ENCODE measurements around the gene YY1.

YY1 gene

DNA sequence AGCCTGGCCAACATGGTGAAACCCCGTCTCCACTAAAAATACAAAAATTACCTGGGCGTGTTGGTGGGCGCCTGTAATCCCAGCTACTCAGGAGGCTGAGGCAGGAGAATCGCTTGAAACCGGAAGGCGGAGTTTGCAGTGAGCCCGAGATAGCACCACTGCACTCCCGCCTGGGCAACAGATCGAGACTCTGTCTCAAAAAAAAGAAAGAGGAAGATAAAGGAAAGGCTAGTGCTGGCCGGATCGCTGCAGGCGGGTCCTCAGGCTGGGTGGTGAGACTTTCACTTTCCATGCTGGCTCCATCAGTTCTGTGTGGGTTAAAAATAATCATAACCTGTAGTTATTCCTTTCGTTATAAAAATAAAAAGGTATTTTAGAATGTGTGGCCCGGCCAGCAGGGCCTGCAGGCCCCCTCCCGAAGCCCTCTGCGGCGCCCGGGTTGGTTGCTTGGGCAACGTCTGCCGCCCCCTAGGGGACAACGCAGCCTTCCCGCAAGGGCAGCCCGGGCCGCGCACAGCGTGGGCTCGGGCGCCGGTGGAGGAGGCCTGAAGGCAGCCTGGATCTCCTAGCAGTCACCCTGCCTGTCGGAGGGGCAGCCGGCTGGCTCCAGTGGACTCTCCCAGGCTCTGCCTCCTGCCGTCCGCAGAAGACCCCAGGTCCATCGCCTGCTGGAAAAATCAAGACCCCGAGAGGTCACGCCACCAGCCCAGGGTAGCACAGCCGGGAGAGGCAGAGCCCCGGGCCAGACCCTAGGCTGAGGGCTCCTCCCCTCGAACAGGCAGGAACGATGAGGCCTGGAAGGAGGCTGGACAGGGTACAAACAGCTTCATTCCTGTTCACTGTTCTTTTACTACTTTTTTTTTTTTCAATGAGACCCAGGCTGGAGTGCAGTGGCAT, 79.2 kb downstream of the YY1 start:
- DNase-seq: no peak

DNA sequence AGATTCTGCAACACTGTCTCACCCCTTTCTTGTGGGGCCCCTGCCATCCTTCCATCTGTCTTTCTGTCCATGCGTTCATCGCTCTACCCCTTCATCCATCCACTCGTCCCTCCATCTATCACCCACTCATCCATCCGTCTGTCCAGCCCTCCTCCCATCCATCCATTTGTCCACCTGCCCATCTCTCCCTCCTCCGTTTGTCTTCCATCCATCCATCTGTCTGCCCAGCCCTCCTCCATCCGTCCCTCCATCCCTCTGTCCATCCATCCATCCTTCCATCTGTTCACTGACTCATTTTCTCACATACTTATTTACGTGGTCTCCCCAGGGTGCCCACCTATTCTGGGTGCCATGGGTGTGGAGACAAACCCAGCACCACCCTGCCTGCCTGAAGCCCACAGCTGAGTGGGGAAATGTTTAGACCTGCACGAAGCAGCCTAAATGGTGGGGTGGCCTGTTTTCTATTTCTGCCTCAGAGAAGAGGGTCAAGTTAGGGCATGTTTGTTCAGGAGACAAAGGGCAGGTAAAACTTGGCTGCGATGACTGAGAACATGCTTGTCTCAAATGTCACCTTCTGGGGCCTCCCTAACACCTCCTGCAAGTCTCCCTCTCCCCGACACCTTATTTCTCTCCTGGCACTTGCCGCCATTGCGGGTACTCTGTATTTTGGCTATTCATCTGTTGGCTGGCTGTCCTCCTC, 81.4 kb downstream of the YY1 start:
- DNase-seq: no peak

DNA sequence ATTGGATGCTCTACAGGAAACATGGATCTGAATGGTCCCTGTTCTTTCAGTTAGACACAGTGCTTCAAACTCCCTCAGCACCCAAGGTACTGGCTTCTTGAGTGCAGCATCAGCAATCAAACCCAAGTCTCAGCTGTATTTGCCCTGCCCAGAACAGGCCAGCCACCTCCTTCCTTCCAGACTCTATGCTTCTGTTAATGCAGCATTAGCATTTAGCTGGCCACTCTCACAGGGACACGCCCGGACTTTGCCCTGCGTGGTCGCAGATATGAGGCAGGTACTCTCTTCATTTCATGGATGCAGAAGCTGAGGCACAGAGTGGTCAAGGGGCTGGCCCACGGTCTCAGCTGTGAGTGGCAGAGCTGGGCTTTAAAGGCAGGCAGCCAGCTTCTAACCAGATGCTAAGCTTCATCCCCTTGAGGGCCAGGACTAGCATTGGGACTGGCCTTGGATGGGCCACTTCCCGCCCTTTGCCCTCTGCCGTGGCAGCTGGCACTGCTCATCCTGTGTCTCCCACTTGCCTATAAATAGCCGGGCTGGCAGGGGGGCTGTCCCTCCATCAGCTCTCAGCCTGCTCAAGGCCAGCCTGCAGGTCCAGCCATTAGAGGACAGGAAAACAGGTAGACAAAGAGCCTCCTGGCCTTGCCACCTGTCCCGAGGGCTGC, 82.7 kb downstream of the YY1 start:
- DNase-seq: peak; percentile 36 to 54

DNA sequence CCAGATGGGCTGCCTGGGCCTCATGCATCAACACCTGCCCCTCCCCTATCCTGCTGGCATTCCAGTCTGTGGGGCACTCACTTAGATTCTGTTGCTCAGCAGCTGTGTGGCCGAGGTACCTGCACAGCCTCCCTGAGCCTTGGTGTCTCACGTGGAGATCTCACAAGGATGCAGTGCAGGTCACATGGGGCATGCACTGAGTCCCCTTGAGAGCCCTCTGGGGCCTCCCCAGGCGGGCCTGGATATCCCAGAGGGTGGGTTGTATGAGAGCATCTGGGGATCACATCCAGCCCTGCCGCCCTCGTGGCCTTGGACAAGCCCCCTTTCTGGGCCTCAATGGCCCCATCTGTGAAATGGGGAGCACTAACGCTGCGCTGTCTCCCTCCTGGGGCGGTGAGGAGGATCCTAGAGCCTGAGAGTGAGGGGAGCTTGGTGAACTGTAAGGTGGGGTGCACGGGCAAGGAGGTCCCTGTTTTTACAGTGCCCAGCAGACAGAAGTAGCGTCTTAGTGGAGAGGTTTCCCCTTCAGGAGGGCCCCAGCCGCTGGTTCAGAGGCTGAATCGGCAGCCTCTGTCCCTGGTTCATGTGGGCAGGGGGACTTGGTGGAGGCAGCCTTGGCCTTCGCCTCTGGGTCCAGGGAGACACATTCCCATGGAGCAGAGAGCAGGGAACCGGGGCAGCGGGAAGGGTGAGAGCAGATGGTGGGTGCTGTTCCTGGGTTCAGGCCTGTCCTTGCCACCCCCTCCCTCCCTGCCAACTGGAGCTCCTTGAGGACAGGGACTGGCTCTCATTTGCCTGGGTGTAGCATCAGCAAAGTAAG, 83.4 kb downstream of the YY1 start:
- DNase-seq: no peak

DNA sequence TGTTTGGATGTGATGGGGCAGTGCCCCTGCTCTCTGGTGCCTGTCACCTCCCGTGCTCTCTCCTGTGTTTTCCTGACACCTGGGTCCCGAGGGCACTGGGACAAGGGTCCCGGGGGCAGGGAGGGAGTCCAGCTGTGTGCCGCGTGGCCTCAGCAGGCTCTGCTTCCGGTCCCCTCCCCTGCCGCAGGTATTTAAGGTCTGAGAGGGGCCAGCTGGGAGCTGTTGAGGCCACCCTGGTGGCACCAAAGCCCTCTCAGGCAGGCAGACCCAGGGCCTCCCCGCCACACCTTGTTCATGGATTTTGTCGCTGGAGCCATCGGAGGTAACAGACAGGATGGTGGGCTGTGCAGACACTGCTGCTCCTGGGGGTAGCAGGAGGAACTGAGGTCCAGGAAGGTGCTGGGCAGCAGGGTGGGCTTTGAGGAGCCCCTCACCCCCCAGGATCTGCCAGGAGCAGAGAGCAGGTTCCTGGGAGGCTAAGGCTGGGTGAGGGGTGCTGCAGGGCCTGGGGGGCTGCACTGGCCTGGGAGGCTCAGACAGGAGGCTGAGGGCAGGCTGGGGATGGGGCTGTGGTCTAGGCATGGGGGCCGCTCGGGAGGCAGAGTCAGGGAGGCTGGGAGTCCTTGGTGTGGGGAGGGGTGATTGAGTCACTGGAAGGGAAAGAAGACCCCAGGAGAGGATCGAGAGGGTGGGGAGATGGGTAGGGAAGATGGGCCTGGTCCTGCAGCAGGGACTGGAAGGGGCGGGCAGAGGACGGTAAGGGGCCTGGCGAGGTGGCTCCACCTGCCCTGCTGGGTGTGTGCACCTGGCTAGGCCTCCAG, 84.4 kb downstream of the YY1 start, which contains the start of gene SLC25A47:
Gene SLC25A47, plus strand, starts transcription at position 219 of the 821 bp plus-strand sequence. Its CDS starts 76 bp downstream, at position 295.
- DNase-seq: no peak

DNA sequence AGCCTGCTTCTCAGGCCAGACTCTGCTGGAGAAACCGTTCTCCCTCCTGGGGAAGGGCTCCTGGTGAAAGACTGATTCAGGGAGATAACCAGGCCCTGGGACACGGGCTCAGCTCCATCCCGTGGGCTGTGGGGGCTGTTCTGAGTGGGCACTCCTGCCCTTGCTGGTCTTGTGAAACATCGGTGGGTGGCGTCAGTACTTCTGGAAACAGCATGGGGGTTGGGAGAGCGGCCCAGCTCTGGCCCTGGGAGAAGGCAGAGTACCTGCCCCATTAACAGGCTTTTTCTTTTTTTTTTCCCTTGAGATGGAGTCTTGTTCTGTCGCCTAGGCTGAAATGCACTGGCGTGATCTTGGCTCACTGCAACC, 85.0 kb downstream of the YY1 start:
- no peak for DNase-seq

DNA sequence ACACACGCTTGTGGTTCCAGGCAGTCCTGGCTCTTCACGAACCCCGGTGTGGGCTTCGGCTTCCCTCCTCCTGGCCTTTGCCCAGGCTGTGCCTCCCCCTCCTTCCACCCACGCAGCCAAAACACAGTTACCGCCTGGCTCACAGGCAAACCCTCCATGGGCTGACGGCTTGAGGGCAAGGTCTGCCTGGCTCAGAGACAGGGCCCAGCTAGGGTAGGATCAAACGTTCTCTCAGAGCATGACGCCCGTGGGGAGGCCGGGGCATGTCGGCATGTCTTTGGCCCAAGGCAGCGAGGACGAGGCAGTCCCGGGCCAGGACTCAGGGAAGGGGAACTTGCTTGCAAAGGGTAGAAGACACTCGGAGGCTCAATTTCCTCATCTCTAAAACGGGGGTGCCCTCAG, 86.3 kb downstream of the YY1 start:
- no peak for DNase-seq

DNA sequence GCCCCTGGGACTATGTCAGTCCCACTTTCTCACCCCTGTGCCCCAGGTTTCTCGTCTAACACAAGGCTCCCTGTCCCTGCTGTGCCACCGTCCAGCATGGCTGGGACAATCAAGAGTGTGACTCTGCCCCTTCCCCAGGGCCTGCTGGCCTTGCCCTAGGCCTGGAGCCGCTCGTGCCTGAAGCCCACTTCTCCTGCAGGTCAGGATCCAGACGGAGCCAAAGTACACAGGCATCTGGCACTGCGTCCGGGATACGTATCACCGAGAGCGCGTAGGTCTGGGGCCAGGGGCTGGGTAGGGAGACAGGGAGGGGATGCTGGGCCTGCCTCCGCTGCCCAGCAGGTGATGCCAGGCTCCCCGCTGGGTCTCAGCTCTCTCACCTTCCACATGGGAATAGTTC, 87.0 kb downstream of the YY1 start:
- no peak for DNase-seq

DNA sequence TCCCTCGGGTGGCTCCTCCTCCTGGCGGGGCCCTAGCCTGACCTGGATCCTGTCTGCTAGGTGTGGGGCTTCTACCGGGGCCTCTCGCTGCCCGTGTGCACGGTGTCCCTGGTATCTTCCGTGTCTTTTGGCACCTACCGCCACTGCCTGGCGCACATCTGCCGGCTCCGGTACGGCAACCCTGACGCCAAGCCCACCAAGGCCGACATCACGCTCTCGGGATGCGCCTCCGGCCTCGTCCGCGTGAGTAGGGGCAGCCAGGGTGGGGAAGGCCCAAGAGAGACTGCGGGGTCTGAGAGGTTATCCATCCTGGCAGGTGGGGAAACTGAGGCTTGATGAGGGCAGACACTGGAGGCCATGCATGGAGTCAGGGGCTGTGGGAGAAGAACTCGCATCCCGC, 88.2 kb downstream of the YY1 start:
- no peak for DNase-seq

DNA sequence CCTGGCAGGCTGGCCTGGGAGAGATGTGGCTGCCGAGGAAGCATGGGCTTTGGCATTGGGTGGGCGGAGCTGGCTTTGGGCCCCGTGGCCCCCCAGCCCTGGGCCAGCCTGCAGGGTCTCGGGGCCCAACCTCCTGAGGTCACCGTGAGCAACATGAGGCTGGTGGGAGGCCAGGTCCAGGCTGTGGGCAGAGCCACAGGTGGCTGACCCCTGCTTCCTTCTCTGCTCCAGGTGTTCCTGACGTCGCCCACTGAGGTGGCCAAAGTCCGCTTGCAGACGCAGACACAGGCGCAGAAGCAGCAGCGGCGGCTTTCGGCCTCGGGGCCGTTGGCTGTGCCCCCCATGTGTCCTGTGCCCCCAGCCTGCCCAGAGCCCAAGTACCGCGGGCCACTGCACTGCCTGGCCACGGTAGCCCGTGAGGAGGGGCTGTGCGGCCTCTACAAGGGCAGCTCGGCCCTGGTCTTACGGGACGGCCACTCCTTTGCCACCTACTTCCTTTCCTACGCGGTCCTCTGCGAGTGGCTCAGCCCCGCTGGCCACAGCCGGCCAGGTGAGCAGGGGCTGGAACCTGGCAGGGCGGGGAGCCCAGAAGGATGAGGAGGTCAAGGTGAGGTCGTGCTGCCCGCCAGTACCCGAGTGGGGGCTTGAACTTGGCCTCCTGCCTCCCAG, 89.7 kb downstream of the YY1 start:
- DNase-seq: no peak

DNA sequence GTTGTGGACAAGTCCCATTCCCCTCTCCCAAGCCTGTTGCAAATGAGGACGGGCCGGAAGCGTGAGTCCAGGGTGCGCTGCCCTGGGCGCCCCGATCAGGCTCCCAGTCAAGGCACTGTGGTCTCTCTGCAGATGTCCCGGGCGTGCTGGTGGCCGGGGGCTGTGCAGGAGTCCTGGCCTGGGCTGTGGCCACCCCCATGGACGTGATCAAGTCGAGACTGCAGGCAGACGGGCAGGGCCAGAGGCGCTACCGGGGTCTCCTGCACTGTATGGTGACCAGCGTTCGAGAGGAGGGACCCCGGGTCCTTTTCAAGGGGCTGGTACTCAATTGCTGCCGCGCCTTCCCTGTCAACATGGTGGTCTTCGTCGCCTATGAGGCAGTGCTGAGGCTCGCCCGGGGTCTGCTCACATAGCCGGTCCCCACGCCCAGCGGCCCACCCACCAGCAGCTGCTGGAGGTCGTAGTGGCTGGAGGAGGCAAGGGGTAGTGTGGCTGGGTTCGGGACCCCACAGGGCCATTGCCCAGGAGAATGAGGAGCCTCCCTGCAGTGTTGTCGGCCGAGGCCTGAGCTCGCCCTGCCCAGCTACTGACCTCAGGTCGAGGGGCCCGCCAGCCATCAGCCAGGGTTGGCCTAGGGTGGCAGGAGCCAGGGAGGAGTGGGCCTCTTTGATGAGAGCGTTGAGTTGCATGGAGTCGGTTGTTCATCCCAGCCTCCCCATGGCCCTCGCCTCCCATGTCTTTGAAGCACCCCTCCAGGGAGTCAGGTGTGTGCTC, 90.5 kb downstream of the YY1 start:
- no peak for DNase-seq

DNA sequence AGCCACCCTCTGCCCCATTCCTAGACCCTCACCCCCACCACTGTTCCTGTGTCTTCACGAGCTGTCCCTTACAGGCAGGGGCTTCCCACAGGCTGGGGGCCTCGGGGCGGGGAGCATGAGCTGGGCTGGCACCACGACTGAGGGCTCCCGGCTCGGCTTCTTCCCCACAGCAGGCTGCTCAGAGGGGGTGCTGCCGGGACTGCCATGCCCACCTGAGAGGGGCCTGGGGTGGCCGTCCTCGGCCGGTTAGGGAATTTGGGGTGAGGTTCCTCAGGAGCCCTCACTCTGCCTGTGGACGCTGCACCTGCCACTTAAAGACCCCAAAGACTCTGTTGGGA, 91.0 kb downstream of the YY1 start:
- DNase-seq: no peak

DNA sequence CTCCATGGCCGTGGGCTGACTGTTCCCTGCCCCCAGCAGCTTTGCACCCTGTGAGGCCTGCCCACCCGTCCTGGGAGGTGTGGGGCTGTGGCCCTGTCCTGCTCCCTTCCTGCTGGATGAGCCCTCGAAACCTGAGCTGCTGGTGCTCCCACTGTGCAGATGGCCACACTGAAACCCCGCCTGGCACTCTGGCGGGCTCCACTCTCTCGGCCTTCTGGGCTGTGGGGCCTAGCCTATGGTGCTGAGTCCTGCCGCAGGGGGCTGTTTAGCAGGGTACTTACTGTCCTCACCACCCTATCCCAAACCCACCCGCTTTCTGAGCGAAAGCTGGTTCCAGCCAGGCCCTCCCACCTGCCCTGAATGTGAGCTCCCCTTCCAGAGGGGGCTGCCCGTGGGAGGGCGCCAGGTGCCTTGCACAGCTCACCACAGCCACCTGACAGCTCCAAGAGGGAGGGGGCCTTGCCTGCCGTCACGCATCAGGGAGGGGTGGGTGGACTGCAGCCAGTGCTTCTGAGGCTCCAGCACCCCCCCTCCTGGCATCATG, 91.5 kb downstream of the YY1 start:
- peak in 1 of 2 experiments; percentile 57 for DNase-seq

DNA sequence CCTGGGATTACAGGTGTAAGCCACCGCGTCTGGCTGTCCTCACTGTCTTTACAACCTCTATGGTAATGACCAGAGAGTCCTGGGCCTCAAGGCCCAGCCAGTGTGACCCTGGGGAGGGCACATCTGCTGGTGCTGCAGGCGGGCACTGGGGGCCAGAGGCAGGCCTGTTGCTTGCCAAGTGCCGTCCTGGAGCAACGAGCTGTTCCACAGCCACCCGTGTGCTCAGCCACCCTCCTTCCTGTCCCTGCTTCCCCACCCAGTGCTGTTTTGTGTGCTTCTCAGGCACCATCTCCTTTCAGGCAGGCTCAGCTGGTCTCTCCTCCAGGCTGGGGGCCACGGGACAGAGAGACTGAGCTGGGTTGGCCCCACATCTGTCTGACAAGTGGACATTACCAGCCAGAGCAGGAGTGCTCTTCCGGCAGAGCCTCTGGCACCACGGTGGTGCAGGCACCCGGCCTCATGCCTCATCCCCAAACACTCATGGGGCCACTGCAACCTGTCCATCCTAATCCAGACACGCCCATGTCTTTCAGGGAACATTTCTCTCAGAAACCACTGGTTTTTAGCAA, 93.2 kb downstream of the YY1 start:
- DNase-seq: no peak

Data from SHP77 (cell line).